K562 (cell line): ENCODE measurements around the gene ICA1L.

Experiments
- ATF1 ChIP-seq, 2 experiments: fragments of 450-650 bp in 1 of 2; IDR thresholded peaks; 2 replicates each; pipeline ENCODE4 v1.6.1; 2016; ENCODE audit warnings: missing compliant biosample characterization in 1 of 2, missing genetic modification characterization in 1 of 2
- CTCF ChIP-seq, 3 experiments: IDR thresholded peaks in 2 of 3; conservative IDR thresholded peaks in 1 of 3; 2 replicates each; pipeline ENCODE4 v1.5.1; 2011 to 2012; ENCODE audit warnings: low read length in 3 of 3, mild to moderate bottlenecking in 3 of 3, control low read depth in 2 of 3, improper control_type of control experiment in 1 of 3, inconsistent platforms in 1 of 3, low read depth in 1 of 3, mixed read lengths in 1 of 3, moderate library complexity in 1 of 3; ENCODE audit not compliant: insufficient read depth in 2 of 3
- ESRRA ChIP-seq: fragments of 450-650 bp; IDR thresholded peaks from 2 replicates; pipeline ENCODE4 v1.6.1; 2014; ENCODE audit warnings: low read depth, mild to moderate bottlenecking, moderate library complexity, borderline replicate concordance
- ETS2 ChIP-seq: IDR thresholded peaks from 2 replicates; pipeline ENCODE4 v1.6.1; 2016; ENCODE audit warnings: borderline replicate concordance, missing genetic modification characterization, mild to moderate bottlenecking, moderate library complexity, missing compliant biosample characterization; ENCODE audit not compliant: poor library complexity, severe bottlenecking
- JUND ChIP-seq, 2 experiments: IDR thresholded peaks; 2 replicates in 1 of 2; 3 replicates in 1 of 2; pipeline ENCODE4 v1.6.1; 2011; ENCODE audit warnings: borderline replicate concordance in 2 of 2, low read depth in 2 of 2, low read length in 2 of 2, improper control_type of control experiment in 1 of 2, missing biosample characterization in 1 of 2, missing genetic modification characterization in 1 of 2, missing genetic modification reagents in 1 of 2
- LCOR ChIP-seq: sonication (generic); formaldehyde crosslinking; IDR thresholded peaks from 2 replicates; pipeline ENCODE4 v1.8.0; 2022; ENCODE audit warnings: mild to moderate bottlenecking, missing genetic modification reagents
- MYBL2 ChIP-seq, 2 experiments: fragments of 450-650 bp in 1 of 2; sonication (generic) in 1 of 2; formaldehyde crosslinking in 1 of 2; IDR thresholded peaks; 2 replicates each; pipeline versions ENCODE4 v1.6.1 to v1.8.1; 2017 to 2022; ENCODE audit warnings: borderline replicate concordance in 1 of 2, inconsistent platforms in 1 of 2, low read depth in 1 of 2, mild to moderate bottlenecking in 1 of 2, missing genetic modification reagents in 1 of 2, moderate library complexity in 1 of 2
- OTX1 ChIP-seq: fragments of 450-650 bp; formaldehyde crosslinking; IDR thresholded peaks from 2 replicates; pipeline ENCODE4 v1.4.0; 2022; ENCODE audit warnings: mild to moderate bottlenecking
- POLR2A ChIP-seq: fragments of 450-650 bp; conservative IDR thresholded peaks from 2 replicates; pipeline ENCODE4 v1.6.1; 2016
- REST ChIP-seq, 2 experiments: fragments of 450-650 bp; formaldehyde crosslinking in 1 of 2; IDR thresholded peaks; 2 replicates each; pipeline versions ENCODE4 v1.4.0 to v1.6.1; 2014 to 2020; ENCODE audit warnings: mild to moderate bottlenecking in 2 of 2, borderline replicate concordance in 1 of 2, low read depth in 1 of 2
- THAP7 ChIP-seq: fragments of 250-450 bp; sonication (Bioruptor Pico); IDR thresholded peaks from 2 replicates; pipeline ENCODE4 v1.5.0; 2021
- ZNF384 ChIP-seq: IDR thresholded peaks from 2 replicates; pipeline ENCODE4 v1.6.1; 2012; ENCODE audit warnings: low read depth, low read length, improper control_type of control experiment

- TF ChIP-seq MYBL2 (IDR thresholded peaks at IDR 0.05; ENCODE audit: low read depth) (no peak), MYBL2 (CRISPR knock-in tag; IDR thresholded peaks at IDR 0.05; ENCODE audit: borderline replicate concordance) (no peak), ZNF384 (no peak), ETS2 (no peak), CTCF (IDR thresholded peaks at IDR 0.05 in 2 of 3, conservative IDR thresholded peaks at IDR 0.05 in 1 of 3; ENCODE audit: insufficient read depth in 2 of 3, low read depth in 1 of 3, low read length in 3 of 3) (no peak), LCOR (CRISPR knock-in tag) (no peak), JUND (IDR thresholded peaks at IDR 0.05; ENCODE audit: borderline replicate concordance, low read depth, low read length) (no peak), JUND (tag; IDR thresholded peaks at IDR 0.05; ENCODE audit: borderline replicate concordance, low read depth, low read length) (no peak), ATF1 (CRISPR knock-in tag; IDR thresholded peaks at IDR 0.05) (no peak), ATF1 (tag; IDR thresholded peaks at IDR 0.05) (no peak), REST (IDR thresholded peaks at IDR 0.05; ENCODE audit: borderline replicate concordance) (no peak), REST (CRISPR knock-in tag; IDR thresholded peaks at IDR 0.05; ENCODE audit: low read depth) (no peak), THAP7 (no peak), ESRRA (no peak), POLR2A (no peak), OTX1 (CRISPR knock-in tag) (no peak)
Observed at GRCh38 chr2:202760848-202761247, 110.7 kb downstream of the ICA1L start.
